Endothelial cell (in vitro differentiated cells): ENCODE measurements around the gene CLIP4. TPM values are rescaled to one million over a fixed set of nuclear protein-coding genes. Genes with fewer than 3 reads are reported as not detected.

Experiments used
- DNase-seq: peaks from one replicate; pipeline ENCODE4 v3.0.0; 2021; ENCODE audit warnings: low spot score
- H3K27ac Mint-ChIP-seq: one replicate; pipeline ENCODE4 v1.8.0; 2021; ENCODE audit warnings: mixed read lengths, inconsistent platforms; ENCODE audit not compliant: unreplicated experiment
- H3K27me3 Mint-ChIP-seq: one replicate; pipeline ENCODE4 v1.8.0; 2021; ENCODE audit warnings: mild to moderate bottlenecking, moderate library complexity, mixed read lengths, inconsistent platforms; ENCODE audit not compliant: unreplicated experiment
- H3K36me3 Mint-ChIP-seq: one replicate; pipeline ENCODE4 v1.8.0; 2021; ENCODE audit warnings: mild to moderate bottlenecking, low read depth, mixed read lengths, inconsistent platforms; ENCODE audit not compliant: unreplicated experiment
- H3K4me1 Mint-ChIP-seq: one replicate; pipeline ENCODE4 v1.8.0; 2021; ENCODE audit warnings: mild to moderate bottlenecking, mixed read lengths, inconsistent platforms; ENCODE audit not compliant: unreplicated experiment
- H3K4me3 Mint-ChIP-seq: one replicate; pipeline ENCODE4 v1.8.0; 2021; ENCODE audit warnings: mild to moderate bottlenecking, mixed read lengths, inconsistent platforms; ENCODE audit not compliant: unreplicated experiment
- H3K9me3 Mint-ChIP-seq: one replicate; pipeline ENCODE4 v1.8.0; 2021; ENCODE audit warnings: mixed read lengths, inconsistent platforms; ENCODE audit not compliant: unreplicated experiment
- CTCF ChIP-seq: fragments of 200-600 bp; sonication (generic); IDR thresholded peaks from one replicate; pipeline ENCODE4 v1.5.0; 2021; ENCODE audit warnings: antibody characterized with exemption; ENCODE audit not compliant: unreplicated experiment
- total RNA-seq: library from RNA; stranded (reverse); fragmentation: NEBNext Ultra II Directional; extraction: Animal tissue kit (Norgen Biotek cat#: 25700); gene quantifications from one replicate; pipeline ENCODE4 v1.2.1, GENCODE V29; 2021; ENCODE audit not compliant: unreplicated experiment

Gene CLIP4
- total RNA-seq, 1 donor from 2014 or later: 0.46 TPM

GRCh38 chr2:29117636-29118303 lies 2.6 kb downstream of the CLIP4 start:
- Mint-ChIP-seq H3K9me3 (no peaks in the 10 kb centered on the region), H3K4me3 (no peak overlapping the region), H3K27me3 (peaks cover 14% of the 10 kb centered on the region), H3K36me3 (peaks cover 3% of the 10 kb centered on the region), H3K27ac (no peak overlapping the region), H3K4me1 (no peaks in the 10 kb centered on the region)
- no peak for DNase-seq
- no peak for TF ChIP-seq CTCF

- no peak for DNase-seq
- TF ChIP-seq CTCF: no peak
- peaks cover 3% of the 10 kb centered on the region for H3K36me3 Mint-ChIP-seq
- H3K4me3 Mint-ChIP-seq: no peak overlapping the region
- no peaks in the 10 kb centered on the region for H3K4me1 Mint-ChIP-seq
- H3K27me3 Mint-ChIP-seq: peaks cover 13% of the 10 kb centered on the region
- H3K27ac Mint-ChIP-seq: no peak overlapping the region
- peaks cover 5% of the 10 kb centered on the region for H3K9me3 Mint-ChIP-seq
Observed at GRCh38 chr2:29119211-29119610, 4.0 kb downstream of the CLIP4 start.

- Mint-ChIP-seq H3K9me3 (peaks cover 5% of the 10 kb centered on the region), H3K36me3 (no peaks in the 10 kb centered on the region), H3K27me3 (peaks cover 5% of the 10 kb centered on the region), H3K4me1 (no peaks in the 10 kb centered on the region), H3K4me3 (no peak overlapping the region), H3K27ac (no peak overlapping the region)
- no peak for TF ChIP-seq CTCF
- no peak for DNase-seq
Observed at GRCh38 chr2:29120846-29121245, 5.6 kb downstream of the CLIP4 start.

GRCh38 chr2:29123617-29124349 lies 8.6 kb downstream of the CLIP4 start:
- no peaks in the 10 kb centered on the region for H3K4me1 Mint-ChIP-seq
- no peak overlapping the region for H3K4me3 Mint-ChIP-seq
- no peak for DNase-seq
- H3K27ac Mint-ChIP-seq: no peak overlapping the region
- TF ChIP-seq CTCF: no peak
- H3K27me3 Mint-ChIP-seq: peaks cover 1% of the 10 kb centered on the region
- peaks cover 5% of the 10 kb centered on the region for H3K9me3 Mint-ChIP-seq
- H3K36me3 Mint-ChIP-seq: no peaks in the 10 kb centered on the region

- Mint-ChIP-seq H3K36me3 (no peaks in the 10 kb centered on the region), H3K4me1 (no peaks in the 10 kb centered on the region), H3K27me3 (peaks cover 1% of the 10 kb centered on the region), H3K4me3 (no peak overlapping the region), H3K27ac (no peak overlapping the region), H3K9me3 (peaks cover 5% of the 10 kb centered on the region)
- no peak for TF ChIP-seq CTCF
- DNase-seq: no peak
Observed at GRCh38 chr2:29124504-29124903, 9.3 kb downstream of the CLIP4 start.
